NB4 (cell line): ENCODE data around the gene BMP8A.
"Not testable (repeated sequence)": the region's sequence is repeated elsewhere in the genome, so short reads cannot be mapped to it uniquely, and the experiment has no call there.

Source experiments
- CTCF ChIP-seq: IDR thresholded peaks from one replicate; pipeline ENCODE4 v1.5.1; 2012; ENCODE audit warnings: low read depth, low read length
- MAX ChIP-seq: IDR thresholded peaks from 2 replicates; pipeline ENCODE4 v1.6.1; 2011; ENCODE audit warnings: low read depth, low read length
- POLR2A ChIP-seq: IDR thresholded peaks from 2 replicates; pipeline ENCODE4 v1.6.1; 2011; ENCODE audit warnings: mild to moderate bottlenecking; ENCODE audit not compliant: insufficient read length; ENCODE audit errors: extremely low read depth

- TF ChIP-seq CTCF, POLR2A, MAX: not testable (repeated sequence)
Observed at GRCh38 chr1:39475551-39475950, 15.9 kb upstream of the BMP8A start.
